C4-2B (cell line): ENCODE results near the gene TMEM117.

Experiments
- ZFX ChIP-seq: fragments of 450-650 bp; IDR thresholded peaks from 2 replicates; pipeline ENCODE4 v1.6.1; 2017
- TF ChIP-seq, protein P1 (sequence below): fragments of 450-650 bp; conservative IDR thresholded peaks from 2 replicates; pipeline ENCODE4 v1.5.1; 2017; ENCODE audit warnings: mild to moderate bottlenecking

- TF ChIP-seq, protein P1, sequence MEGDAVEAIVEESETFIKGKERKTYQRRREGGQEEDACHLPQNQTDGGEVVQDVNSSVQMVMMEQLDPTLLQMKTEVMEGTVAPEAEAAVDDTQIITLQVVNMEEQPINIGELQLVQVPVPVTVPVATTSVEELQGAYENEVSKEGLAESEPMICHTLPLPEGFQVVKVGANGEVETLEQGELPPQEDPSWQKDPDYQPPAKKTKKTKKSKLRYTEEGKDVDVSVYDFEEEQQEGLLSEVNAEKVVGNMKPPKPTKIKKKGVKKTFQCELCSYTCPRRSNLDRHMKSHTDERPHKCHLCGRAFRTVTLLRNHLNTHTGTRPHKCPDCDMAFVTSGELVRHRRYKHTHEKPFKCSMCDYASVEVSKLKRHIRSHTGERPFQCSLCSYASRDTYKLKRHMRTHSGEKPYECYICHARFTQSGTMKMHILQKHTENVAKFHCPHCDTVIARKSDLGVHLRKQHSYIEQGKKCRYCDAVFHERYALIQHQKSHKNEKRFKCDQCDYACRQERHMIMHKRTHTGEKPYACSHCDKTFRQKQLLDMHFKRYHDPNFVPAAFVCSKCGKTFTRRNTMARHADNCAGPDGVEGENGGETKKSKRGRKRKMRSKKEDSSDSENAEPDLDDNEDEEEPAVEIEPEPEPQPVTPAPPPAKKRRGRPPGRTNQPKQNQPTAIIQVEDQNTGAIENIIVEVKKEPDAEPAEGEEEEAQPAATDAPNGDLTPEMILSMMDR, result no peak
- TF ChIP-seq ZFX, result no peak
Observed at GRCh38 chr12:44253338-44253856, 417.5 kb downstream of the TMEM117 start.
